ENCODE data around the gene TBC1D22B.

Gene TBC1D22B, protein sequence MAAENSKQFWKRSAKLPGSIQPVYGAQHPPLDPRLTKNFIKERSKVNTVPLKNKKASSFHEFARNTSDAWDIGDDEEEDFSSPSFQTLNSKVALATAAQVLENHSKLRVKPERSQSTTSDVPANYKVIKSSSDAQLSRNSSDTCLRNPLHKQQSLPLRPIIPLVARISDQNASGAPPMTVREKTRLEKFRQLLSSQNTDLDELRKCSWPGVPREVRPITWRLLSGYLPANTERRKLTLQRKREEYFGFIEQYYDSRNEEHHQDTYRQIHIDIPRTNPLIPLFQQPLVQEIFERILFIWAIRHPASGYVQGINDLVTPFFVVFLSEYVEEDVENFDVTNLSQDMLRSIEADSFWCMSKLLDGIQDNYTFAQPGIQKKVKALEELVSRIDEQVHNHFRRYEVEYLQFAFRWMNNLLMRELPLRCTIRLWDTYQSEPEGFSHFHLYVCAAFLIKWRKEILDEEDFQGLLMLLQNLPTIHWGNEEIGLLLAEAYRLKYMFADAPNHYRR

DNA sequence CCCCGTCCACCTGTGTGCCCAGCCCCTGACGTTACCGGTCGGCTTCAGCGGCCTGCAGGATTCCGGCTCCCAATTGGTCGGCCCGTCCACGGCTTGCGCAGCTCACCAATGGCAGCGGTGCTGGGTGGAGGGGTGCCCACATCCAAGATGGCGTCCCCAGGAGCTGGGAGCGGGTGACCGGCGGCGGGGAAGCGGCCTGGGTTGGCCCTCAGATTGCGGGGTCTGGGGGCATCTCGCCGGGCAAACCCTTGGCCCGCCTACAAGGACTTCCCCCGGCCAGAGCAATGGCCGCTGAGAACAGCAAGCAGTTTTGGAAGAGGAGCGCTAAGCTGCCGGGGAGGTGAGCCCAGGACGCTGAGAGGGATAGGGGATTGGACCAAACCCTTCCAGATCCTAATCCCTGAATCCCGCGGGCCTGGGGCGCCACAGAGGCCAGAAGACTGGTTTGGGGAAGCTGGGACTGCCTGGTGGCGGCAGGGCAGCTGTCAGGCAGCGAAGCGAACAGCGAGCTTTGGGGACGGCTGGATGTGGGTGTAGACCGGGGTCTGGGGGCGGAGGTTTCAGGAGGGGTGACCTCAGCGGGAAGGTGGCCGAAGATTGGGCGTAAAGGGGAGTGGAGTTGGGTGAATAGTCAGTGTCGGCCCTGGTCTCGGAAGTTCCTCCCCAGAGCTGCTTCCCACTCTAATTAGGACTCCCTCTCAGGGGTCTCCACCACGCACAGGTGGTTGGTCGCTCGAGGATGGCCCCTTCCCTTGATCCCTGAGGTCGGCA lies at the start of gene TBC1D22B, which contains the start of gene TMEM217:
Gene TBC1D22B (plus strand): TSS at position 139 of the 771 bp plus-strand sequence. CDS start 146 bp downstream, at position 285.
Gene TMEM217 (minus strand): TSS at position 511 of the 771 bp plus-strand sequence. CDS start 39,114 bp downstream, outside the sequence.
- peak within 1 kb of the TSS; percentile 79 to 99 (median 92) for H3K27ac ChIP-seq

DNA sequence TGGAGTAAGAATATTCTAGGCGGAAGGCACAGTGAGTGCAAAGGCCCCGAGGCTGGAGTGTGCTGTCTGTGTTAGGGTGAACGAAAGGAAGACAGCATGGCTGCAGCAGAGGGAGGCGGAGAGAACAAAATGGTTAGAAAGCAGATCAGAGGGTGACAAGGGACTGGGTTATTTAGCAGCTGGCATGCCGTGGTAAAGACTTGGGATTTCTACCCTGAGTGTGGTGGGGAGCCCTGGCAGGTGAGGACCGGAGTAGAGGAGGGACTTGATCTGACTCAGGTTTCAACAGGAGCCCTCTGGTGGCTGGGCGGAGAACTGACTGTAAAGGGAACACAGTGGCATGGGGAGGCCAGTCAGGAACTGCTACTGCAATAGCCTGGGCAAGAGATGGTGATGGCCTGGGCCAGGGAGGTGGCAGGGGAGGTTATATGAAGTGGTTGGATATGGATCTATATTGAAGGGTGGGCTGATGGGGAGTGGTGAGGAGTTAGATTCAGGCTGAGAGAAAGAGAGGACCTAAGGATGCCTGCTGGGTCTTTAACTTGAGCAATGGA lies 49.6 kb upstream of the TBC1D22B start:
- Histone ChIP-seq H3K4me3 (no peak overlapping the region), H3K27ac (peak overlapping the region in 2 of 21 experiments; percentile 24 to 41)

More for the DNA sequence above, at the start of gene TBC1D22B, which contains the start of gene TMEM217:
- peak within 1 kb of the TSS; percentile 68 to 91 (median 80) for H3K4me3 ChIP-seq

DNA sequence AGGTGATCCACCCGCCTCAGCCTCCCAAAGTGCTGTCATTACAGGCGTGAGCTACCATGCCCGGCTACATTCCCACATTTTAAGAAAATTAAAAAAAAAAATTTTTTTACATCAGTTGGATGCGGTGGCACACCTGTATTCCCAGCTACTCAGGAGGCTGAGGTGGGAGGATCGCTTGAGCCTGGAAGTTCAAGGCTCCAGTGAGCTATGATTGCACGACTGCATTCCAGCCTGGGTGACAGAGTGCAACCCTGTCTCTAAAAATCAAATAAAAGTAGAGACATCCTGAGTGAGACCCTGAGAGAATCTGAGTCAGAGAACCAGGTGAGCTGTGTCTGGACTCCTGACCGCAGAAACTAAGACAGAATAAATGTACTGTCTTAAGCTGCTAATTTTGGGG lies 48.8 kb upstream of the TBC1D22B start:
- Histone ChIP-seq H3K4me3 (no peak overlapping the region), H3K27ac (peak overlapping the region in 2 of 21 experiments; percentile 18 to 64)

DNA sequence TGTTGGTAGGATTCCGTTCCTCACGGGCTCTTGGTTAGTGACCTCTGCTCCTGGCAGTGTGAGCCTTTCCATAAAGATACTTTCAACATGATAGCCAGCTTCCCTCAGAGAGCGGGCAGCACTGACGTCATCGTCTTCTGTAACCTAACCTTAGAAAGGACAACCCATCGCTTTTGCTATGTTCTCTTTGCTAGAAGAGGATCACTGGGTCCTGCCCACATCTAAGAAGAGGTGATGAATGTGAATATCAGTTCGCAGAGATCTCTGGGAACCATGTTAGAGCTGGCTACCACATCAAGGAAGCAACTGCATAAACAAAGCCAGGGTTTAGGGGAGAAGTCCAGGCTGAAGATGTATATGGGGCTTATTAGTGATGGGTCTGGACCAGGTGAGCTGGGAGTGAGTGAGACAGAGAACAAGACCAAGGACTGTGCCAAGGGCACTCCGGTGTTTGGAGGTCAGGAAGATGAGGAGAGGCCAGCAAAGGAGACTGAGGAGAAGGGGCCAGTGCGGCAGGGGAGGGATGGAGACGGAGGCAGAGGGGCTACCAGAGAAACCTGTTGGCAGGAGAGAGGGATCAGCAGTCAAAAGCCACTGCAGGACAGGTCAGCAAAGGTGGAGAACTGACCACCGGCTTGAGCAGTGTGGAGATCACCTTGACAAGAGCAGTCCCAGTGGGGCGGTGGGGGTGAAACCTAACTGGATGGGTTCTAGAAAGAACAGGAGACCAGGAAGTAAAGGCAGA lies 47.9 kb upstream of the TBC1D22B start:
- Histone ChIP-seq H3K27ac (peak overlapping the region in 4 of 21 experiments; percentile 37 to 64 (median 46)), H3K4me3 (no peak overlapping the region)

DNA sequence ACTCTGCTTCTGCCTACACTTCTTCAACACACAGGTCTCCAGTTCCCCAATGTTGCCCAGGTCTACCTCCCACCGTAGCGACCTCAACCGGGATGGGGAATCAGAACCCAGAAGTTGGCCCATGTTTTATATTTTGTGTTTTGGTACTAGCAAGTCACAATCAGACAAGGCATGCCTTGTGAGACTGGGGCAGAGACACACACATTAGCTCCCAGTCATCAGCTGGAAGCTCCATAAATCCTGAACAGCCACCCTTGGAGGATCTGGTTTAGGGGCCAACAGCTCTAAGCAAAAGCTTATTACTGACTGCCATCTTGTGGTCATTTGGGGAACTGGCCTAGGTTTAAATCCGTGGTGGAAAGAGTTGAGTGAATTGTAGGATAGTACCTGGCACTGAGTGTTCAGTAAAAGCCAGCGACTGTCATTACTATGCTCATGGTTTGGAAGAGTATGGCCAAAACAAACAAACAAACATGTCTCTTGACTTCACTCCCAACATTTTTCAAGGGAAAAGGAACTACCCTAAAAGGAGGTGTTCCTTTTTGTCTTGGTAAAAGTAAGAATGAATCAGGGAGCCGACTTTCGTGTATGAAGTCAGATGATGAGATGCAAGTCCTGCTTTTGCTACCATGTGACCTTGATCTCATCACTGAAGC lies 47.1 kb upstream of the TBC1D22B start:
- Histone ChIP-seq H3K27ac (peak overlapping the region in 5 of 21 experiments; percentile 17 to 64 (median 46)), H3K4me3 (no peak overlapping the region)

DNA sequence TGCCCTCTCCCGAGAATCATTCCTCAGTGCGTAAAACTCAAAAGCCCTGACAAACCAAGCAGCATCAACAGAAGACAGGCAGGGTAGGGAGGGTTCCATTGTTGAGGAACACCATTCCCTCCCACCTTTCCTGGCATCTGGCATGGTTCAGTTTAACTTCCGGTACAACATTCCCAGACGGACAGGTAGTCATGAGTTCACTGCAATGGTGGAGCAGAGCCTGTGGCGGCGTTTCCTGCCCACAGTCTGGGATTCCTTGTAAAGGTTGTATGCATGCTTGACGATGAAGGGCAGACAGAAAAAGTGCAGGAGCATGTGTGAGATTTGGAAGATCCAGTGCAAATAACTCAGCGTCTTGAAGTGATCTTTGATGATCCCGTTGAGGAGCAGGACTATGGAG lies 45.3 kb upstream of the TBC1D22B start:
- Histone ChIP-seq H3K4me3 (no peak overlapping the region), H3K27ac (no peak overlapping the region)

DNA sequence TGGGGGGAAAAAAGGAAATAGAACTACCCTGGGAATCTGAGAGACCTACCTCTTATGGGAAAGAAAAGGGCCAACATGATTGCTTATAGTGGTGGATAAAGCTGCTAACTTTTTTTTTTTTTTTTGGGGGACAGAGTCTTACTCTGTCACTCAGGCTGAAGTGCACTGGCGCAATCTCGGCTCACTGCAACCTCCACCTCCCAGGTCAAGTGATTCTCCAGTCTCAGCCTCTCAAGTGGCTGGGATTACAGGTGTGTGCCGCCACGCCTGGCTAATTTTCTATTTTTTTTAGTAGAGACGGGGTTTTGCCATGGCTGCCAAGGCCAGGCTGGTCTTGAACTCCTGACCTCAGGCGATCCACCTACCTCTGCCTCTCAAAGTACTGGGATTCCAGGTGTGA lies 39.5 kb upstream of the TBC1D22B start:
- no peak overlapping the region for H3K27ac ChIP-seq
- H3K4me3 ChIP-seq = no peak overlapping the region

DNA sequence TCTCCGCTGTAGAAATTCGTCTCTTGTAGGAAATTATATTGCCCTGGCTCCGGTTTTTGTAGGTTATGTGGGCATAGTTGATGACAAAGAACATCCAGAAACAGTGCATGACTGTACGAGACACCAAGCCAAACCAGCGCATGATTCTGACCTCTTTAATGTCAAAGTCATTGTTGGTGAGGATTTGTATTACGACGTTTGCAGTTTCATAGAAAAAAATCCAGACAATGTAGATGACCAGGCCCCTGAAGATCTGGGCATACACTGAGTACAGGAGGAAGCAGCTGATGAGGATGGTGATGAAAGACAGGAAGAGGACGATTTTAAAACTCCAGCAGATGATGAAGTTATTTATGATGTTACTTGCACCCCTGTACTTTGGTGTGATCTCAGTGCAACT lies 39.1 kb upstream of the TBC1D22B start:
- no peak overlapping the region for H3K4me3 ChIP-seq
- H3K27ac ChIP-seq = no peak overlapping the region

DNA sequence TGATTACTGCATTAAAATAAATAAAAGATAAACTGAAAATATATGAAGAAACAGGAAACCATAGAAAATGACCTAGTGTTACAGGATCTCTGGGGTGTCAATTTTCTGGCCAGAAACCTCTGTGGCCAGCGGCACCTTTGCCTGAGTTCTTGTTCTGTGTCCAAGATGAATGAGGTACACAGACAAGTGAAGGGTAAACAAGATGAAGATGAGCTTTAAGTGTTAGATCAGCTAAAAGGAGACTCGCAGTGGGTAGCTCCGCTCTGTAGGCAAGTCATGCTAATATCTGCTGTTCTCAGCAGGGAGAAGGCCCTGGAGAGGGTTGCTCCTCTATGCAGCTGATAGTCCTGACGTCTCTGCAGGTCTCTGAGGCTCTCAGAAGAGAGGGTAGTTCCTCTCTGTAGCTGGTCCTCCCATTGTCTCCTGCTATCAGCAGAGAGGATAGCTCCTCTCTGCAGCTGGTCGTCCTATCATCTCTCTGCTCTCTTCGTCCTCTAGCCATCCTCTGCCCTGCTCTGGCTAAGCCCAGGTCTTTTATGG lies 35.9 kb upstream of the TBC1D22B start:
- H3K4me3 ChIP-seq = peak overlapping the region; percentile 42 to 70 (median 56)
- H3K27ac ChIP-seq = peak overlapping the region in 5 of 21 experiments; percentile 3 to 72 (median 35)

DNA sequence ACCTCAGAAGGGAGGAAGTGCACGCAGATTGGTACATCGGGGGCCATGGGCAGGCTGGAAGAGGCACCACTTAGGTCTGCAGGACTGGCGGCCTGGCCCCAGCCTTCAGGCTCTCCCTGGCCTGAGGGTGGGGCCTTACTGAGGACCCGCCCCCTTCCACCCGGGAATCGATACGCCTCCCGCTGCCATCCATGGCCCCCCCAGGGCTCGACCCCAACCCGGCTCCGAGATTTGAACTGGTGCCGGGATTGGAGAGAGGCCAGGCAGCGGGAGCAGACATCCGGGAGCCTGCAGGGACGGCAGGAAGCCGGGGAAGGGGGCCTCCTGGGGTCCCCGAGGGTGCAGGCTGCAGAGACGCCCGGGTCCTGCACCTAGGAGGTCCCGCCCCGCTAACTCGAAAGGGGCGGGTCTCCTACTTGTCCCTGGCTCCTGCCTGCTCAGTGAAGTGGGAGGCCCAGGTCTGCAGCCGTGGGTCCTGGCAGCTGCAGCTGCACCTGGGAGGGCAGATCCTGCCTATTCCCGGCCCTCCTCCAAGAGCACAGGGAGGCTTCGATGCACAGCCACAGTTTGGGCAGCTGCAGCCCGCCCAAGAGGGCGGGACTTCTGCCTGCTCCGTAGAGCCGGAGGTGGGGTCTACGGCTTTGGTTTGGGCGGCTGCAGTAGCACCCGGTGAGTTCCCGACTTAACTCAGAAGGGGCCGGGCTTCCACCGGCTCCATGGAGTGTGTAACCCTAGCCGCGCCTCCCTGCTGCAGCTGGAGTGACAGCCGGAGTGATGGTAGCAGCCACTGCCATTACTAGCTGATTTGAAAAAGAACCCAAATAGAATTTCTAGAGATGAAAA lies 35.2 kb upstream of the TBC1D22B start:
- peak overlapping the region in 8 of 21 experiments; percentile 3 to 72 (median 32) for H3K27ac ChIP-seq

DNA sequence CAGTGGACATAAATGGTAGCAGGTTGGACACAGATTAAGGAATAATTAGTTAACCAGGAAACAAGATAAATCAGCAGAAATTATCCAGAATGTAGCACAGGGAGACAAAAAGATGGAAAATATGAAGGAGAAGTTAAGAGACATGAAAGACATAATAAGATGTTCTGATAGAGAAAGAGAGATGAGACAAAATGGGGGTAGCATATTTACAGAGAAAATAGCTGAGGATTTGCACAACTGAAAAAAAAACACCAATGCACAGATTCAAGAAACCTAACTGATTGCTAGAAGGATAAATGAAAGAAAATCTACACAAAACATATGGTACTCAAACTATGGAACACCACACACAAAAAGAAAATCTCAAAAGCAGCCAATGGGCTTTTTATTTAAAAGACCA lies 34.6 kb upstream of the TBC1D22B start:
- Histone ChIP-seq H3K27ac (peak overlapping the region in 1 of 21 experiments; percentile 30), H3K4me3 (peak overlapping the region in 6 of 7 experiments; percentile 42 to 70 (median 54))

More for the DNA sequence above, 35.2 kb upstream of the TBC1D22B start:
- peak overlapping the region; percentile 42 to 70 (median 56) for H3K4me3 ChIP-seq

DNA sequence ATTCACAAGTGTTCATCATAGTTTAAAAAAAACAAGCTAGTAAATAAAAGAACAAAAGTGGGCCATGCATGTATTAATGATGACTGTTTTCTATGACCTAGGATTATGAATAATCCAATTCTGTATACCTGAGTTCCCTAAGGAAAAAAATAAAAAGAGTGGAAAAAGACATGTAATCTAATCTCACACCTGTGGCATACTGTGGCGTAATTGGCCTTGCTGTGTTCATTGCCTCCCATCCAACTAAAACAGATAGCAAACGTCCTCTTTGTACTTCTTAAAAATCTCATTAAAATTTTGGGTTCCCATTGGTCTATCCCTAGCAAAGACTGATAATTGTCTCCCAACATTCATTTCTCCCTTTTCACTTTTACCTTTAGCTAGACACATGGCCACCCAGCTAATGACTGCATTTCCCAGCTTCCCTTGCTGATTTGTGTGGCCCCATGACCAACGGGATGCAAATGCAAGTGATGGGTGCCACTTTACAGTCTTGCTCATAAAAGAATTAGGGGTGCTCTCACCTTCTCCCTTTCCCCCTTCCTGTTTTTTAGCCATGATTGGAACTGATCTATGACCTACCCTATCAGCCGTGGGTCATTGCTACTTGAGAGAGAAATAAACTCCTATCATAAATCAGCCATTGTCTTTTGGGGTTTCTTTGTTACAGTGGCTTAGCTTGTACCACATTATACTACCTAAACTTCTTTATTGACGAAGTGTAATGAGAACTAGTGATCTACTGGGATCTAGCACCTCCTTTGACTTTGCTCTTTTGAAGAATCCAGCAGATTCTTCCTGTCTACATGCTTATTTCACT lies 32.0 kb upstream of the TBC1D22B start:
- Histone ChIP-seq H3K27ac (no peak overlapping the region), H3K4me3 (no peak overlapping the region)

DNA sequence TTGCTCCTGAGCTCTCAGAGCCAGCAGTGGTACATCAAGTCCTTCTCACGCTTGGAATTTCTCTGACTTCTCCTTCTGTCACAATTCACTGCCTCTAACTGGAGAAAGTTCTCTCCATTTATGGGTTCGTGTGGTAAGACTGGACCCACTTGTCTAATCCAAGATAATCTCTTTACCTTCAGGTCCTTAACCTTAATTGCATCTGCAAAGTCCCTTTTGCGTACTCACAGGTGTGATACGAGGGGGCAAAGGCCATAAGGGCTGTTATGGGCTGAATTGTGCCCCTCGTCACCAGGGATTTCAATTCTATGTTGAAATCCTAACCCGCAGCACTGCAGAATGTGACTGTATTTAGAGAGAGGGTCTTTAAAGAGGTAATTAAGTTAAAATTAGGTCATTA lies 27.5 kb upstream of the TBC1D22B start:
- Histone ChIP-seq H3K27ac (no peak overlapping the region), H3K4me3 (no peak overlapping the region)

DNA sequence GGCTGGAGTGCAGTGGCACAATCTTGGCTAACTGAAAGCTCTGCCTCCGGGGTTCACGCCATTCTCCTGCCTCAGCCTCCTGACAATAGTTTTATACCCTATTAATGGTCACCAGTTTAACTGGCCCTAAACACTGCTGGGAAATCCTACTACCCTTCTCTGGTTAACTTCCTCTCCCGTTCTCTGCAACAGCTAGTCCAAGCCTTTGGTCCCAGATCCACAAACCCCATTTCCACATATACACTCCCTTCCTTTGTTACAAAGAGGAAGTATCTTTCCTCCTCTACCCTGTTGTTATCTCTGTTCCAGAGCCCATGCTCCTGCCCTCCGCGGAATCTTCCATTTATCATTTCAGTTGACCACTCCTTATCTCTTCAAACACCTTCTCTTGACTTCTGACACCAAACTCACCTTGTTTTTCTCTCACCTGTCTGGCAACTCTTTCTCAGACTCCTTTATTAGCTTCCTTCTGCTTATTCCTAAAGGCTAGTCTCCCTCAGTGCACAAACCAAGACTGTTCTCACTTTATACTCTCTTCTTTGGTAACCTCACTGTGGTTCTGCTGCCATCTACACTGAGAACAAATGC lies 25.0 kb upstream of the TBC1D22B start:
- Histone ChIP-seq H3K4me3 (no peak overlapping the region), H3K27ac (no peak overlapping the region)

DNA sequence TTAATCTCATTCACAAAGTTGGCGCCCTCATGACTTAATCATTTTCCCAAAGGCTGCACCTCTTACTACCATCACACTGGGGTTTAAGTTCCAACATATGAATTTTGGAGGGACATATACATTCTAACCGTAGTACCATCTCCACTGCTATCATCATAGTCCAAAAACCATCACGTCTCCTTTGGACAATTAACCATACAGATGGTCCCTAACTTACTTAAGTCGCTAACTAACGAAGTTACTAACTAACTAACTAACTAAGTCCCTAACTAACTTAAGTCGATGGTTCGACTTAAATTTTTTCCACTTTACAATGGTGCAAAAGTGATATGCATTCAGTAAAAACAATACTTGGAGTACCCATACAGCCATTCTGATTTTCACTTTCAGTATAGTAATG lies 24.0 kb upstream of the TBC1D22B start:
- H3K27ac ChIP-seq = no peak overlapping the region
- H3K4me3 ChIP-seq = no peak overlapping the region

DNA sequence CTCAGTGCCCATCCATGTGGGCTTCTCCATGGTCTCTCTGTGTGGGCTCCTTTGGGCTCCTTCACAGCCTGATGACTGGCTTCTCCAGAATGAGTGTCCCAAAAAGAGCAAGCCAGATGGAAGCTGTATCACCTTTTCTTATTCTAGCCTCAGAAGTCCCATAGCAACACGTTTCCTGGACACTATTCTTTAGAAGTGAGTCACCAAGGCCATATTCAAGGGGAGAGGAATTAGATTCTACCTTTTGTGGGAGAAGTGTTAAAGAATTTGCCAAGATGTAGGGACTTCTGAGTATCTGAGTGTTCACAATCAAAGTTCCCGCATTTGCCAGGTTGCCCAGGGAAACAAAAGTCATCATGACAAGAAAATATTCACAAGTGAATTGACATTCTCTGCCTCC lies 20.7 kb upstream of the TBC1D22B start:
- H3K27ac ChIP-seq = no peak overlapping the region

More for the DNA sequence above, 20.7 kb upstream of the TBC1D22B start:
- no peak overlapping the region for H3K4me3 ChIP-seq

All from skin epidermis (tissue), 12 donors.